DMS153 treated with DMSO at 0.1 percent for 48 hours (cell line): ENCODE measurements around the gene RPS2.
"Not testable (repeated sequence)": the region's sequence is repeated elsewhere in the genome, so short reads cannot be mapped to it uniquely, and the experiment has no call there.

Source experiments
- DNase-seq: peaks from one replicate; lab custom pipeline; 2025; ENCODE audit not compliant: unreplicated experiment; lab: John Stamatoyannopoulos, UW

RPS2 gene

GRCh38 chr16:1965396-1966001, 873 bp upstream of the RPS2 start:
- no peak for DNase-seq

GRCh38 chr16:1963806-1964505, 670 bp downstream of the RPS2 start:
- no peak for DNase-seq

GRCh38 chr16:1962161-1963153, 2.2 kb downstream of the RPS2 start:
- not testable (repeated sequence) for DNase-seq

GRCh38 chr16:1961651-1962067, 3.0 kb downstream of the RPS2 start:
- DNase-seq = no peak

GRCh38 chr16:1960665-1961630, 3.7 kb downstream of the RPS2 start:
- DNase-seq = no peak

- DNase-seq = peak; percentile 72
Measured at GRCh38 chr16:1959269-1960039, 5.2 kb downstream of the RPS2 start, which contains the start of gene NDUFB10. NDUFB10 (plus strand) TSS chr16:1959538; CDS start chr16:1959625, 87 bp downstream.

- DNase-seq = no peak
Measured at GRCh38 chr16:1958715-1959268, 5.8 kb downstream of the RPS2 start.

GRCh38 chr16:1958143-1958491, 6.5 kb downstream of the RPS2 start:
- DNase-seq = not testable (repeated sequence)

- not testable (repeated sequence) for DNase-seq
Measured at GRCh38 chr16:1957434-1958142, 7.0 kb downstream of the RPS2 start.

- DNase-seq = no peak
Measured at GRCh38 chr16:1953734-1954133, 10.9 kb downstream of the RPS2 start.

GRCh38 chr16:1950559-1950958, 14.1 kb downstream of the RPS2 start:
- no peak for DNase-seq

GRCh38 chr16:1950047-1950446, 14.6 kb downstream of the RPS2 start:
- no peak for DNase-seq

- no peak for DNase-seq
Measured at GRCh38 chr16:1949507-1949906, 15.1 kb downstream of the RPS2 start.

- no peak for DNase-seq
Measured at GRCh38 chr16:1947369-1947670, 17.3 kb downstream of the RPS2 start.

- DNase-seq = no peak
Measured at GRCh38 chr16:1946495-1947368, 17.9 kb downstream of the RPS2 start.

GRCh38 chr16:1945559-1946391, 18.9 kb downstream of the RPS2 start:
- no peak for DNase-seq

GRCh38 chr16:1944612-1945199, 19.9 kb downstream of the RPS2 start:
- DNase-seq = no peak
